Cardiac fibroblast (primary cell): ENCODE measurements around the gene NCOA3.

Source experiments
- DNase-seq, 2 donors: peaks; one replicate each; pipeline versions ENCODE4 v3.0.0 to v3.0.0-alpha.2; 2010; ENCODE audit warnings: low read depth in 2 of 2
- H3K4me3 ChIP-seq, 2 donors: replicated peaks in 1 of 2; 1 replicate in 1 of 2; 2 replicates in 1 of 2; pipeline ENCODE4 v1.5.1; 2011; ENCODE audit warnings: low read depth in 2 of 2, low read length in 2 of 2, mild to moderate bottlenecking in 2 of 2, moderate library complexity in 1 of 2
- TF ChIP-seq, protein P1 (sequence below): IDR thresholded peaks from one replicate; pipeline ENCODE4 v1.5.1; 2011; ENCODE audit warnings: low read depth, mild to moderate bottlenecking, low read length, inconsistent platforms

Gene NCOA3

DNA sequence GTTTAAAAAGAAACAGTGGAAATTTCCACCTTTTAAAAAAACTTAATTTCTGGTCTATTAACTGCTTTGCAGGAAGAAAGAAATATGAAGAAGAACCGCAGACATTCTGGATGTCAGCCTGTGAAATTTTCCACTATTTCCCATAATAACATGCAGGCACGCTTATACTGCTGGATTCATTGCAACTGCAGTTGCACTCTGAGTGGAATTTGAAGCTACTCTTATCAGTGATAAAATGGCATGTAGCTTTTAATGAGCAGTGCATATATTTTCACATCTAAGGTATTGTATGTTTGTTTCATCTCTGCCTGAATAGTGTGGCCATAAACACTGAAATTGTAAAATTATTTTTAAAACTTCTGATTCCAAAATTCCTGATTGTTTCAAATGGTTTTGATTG, 28.2 kb downstream of the NCOA3 start:
- TF ChIP-seq, protein P1, sequence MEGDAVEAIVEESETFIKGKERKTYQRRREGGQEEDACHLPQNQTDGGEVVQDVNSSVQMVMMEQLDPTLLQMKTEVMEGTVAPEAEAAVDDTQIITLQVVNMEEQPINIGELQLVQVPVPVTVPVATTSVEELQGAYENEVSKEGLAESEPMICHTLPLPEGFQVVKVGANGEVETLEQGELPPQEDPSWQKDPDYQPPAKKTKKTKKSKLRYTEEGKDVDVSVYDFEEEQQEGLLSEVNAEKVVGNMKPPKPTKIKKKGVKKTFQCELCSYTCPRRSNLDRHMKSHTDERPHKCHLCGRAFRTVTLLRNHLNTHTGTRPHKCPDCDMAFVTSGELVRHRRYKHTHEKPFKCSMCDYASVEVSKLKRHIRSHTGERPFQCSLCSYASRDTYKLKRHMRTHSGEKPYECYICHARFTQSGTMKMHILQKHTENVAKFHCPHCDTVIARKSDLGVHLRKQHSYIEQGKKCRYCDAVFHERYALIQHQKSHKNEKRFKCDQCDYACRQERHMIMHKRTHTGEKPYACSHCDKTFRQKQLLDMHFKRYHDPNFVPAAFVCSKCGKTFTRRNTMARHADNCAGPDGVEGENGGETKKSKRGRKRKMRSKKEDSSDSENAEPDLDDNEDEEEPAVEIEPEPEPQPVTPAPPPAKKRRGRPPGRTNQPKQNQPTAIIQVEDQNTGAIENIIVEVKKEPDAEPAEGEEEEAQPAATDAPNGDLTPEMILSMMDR, result no peak
- no peak overlapping the region for H3K4me3 ChIP-seq
- DNase-seq, result peak in 1 of 2 donors; percentile 55

DNA sequence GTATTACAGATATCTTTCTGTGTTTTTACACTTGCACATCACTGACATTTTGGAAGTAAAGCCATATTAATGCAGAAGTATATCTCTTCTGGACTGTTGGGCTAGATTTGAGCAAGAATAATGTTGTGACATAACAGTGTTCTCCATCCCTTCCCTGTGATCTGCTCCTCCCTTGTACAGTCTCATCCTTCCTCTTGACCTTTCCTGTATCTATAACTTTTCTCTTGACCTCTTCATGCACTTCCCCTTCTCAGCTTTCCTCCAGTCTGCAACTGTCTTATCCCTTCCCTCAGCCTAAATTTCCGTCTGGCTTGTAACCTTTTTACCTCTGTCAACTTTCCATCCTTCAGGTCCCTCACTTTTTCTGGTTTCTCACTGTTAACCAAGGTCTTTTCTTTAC, 29.8 kb downstream of the NCOA3 start:
- TF ChIP-seq, protein P1, result no peak
- DNase-seq, result no peak
- H3K4me3 ChIP-seq, result no peak overlapping the region

DNA sequence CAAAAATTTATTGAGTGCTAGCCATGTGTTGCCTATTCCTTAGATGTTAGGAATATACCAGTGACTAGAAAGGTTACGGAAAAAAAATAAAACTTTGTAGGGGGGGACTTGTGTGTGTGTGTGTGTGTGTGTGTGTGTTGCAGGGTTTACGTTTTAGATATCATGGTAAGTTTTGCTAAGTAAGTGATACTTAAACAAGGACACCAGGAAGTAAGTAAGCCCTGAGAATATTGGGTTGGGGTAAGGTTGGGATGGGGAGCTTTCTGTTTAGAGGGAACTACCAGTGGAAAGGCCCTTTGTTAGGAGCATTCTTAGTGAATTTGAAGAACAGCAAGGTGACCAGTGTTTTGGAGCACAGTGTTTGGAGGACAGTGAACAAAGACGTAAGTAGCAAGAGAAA, 30.3 kb downstream of the NCOA3 start:
- DNase-seq, result no peak
- TF ChIP-seq, protein P1, result no peak
- no peak overlapping the region for H3K4me3 ChIP-seq

DNA sequence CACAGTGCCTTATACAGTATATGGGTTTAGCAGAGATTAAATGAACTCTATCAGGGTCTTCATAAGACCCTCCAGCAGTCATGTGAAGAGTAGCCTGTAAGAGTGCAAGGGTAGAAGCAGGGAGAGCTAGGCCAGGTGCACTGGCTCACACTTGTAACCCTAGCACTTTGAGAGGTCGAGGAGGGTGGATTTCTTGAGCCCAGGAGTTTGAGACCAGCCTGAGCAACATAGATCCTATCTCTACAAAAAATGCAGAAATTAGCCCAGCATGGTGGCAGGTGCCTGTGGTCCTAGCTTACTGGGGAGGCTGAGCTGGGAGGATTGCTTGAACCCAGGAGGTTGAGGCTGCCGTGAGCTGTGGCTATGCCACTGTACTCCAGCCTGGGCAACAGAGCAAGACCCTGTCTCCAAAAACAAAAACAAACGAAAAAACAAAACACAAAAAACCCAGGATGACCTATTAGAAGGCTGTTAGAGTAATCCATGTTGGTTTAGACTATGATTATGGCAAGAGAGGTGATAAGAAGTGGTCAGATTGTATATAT, 31.9 kb downstream of the NCOA3 start:
- no peak for DNase-seq
- TF ChIP-seq, protein P1, result no peak
- no peak overlapping the region for H3K4me3 ChIP-seq

DNA sequence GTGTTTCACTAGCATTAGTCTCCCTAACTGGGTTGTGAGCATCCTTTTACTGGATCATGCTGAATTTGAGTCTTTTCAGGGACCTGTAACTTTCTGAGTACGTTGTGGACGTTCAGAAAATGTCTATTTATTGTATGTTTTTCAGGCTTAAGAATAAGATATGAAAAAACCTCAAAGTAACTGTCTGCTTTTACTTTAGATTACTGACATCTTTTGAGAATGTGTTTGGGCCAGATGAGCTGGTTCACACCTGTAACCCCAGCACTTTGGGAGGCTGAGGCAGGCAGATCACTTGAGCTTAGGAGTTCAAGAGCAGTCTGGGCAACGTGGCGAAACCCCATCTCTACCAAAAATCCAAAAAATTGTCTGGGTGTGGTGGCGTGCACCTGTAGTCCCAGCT, 32.7 kb downstream of the NCOA3 start:
- no peak for DNase-seq

DNA sequence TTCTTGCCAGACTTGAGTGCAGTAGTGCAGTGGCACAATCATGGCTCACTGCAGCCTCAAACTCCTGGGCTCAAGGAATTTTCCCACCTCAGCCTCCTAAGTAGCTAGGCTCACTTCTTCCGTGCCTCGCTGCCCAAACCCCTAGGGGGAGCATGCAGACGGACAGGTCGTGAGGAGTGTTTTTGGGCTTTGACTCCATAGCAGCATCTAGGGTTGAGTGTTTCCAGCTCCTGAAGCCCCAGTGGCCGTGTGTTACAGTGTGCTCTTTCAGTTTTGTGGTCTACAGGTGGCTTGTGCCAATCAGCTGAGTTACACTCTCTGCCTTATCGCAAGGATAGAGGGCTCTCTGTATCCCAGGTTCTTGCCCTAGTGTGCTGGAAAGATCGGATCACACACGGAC, 33.4 kb downstream of the NCOA3 start:
- TF ChIP-seq, protein P1, result no peak
- no peak overlapping the region for H3K4me3 ChIP-seq
- DNase-seq, result no peak

More for the DNA sequence above, 32.7 kb downstream of the NCOA3 start:
- H3K4me3 ChIP-seq, result no peak overlapping the region
- TF ChIP-seq, protein P1, result no peak

DNA sequence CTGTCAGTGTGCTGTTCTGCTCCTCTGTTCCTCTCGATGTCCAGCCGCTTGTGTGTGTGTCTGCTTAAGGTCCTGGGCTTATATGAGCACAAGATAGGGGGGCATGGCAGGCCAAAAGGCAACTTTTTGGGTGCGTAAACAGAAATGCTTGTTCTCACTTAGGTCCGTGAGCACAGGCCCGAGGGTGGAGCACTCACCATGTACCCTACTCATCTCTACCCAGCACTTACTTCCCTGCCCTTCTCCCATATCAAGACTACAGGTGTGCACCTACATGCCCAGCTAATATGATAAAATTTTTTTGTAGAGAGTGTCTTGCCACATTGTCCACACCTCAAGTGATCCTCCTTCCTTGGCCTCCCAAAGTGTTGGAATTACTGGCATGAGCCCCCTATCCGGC, 34.3 kb downstream of the NCOA3 start:
- no peak for DNase-seq
- TF ChIP-seq, protein P1, result no peak
- no peak overlapping the region for H3K4me3 ChIP-seq
